Measurements from ENCODE around the gene HHIPL1.

Gene HHIPL1

DNA sequence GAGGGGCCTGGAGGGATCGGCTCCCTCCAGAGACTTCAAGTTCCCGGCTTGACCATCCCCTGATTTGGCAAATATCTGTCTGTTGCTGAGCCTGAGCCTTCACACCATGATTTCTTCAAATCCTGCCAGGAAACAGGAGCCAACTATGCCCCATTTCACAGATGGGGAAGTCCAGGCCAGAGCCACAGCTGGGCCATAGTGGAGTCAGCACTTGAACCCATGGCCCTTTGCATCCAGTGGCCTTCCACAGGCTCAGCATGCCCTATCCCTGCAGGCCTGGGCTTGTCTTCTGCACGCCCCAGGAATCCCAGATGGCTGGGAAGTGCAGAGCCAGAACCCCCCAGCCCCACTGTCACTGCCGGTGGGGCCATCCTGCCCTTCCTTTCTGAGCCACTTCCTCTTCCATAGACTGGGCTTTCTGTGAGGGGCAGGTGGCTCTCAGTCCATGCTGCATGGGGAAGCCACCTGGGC, 84.1 kb downstream of the HHIPL1 start:
- H3K4me3 ChIP-seq (replicated peaks; ENCODE audit: insufficient read depth, low read length): no peak overlapping the region
- TF ChIP-seq SPI1 (IDR thresholded peaks at IDR 0.05; ENCODE audit: borderline replicate concordance, low read depth): peak; percentile 53; the same call in 1 of the 2 replicates
- TF ChIP-seq, protein P1, sequence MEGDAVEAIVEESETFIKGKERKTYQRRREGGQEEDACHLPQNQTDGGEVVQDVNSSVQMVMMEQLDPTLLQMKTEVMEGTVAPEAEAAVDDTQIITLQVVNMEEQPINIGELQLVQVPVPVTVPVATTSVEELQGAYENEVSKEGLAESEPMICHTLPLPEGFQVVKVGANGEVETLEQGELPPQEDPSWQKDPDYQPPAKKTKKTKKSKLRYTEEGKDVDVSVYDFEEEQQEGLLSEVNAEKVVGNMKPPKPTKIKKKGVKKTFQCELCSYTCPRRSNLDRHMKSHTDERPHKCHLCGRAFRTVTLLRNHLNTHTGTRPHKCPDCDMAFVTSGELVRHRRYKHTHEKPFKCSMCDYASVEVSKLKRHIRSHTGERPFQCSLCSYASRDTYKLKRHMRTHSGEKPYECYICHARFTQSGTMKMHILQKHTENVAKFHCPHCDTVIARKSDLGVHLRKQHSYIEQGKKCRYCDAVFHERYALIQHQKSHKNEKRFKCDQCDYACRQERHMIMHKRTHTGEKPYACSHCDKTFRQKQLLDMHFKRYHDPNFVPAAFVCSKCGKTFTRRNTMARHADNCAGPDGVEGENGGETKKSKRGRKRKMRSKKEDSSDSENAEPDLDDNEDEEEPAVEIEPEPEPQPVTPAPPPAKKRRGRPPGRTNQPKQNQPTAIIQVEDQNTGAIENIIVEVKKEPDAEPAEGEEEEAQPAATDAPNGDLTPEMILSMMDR (IDR thresholded peaks at IDR 0.05; ENCODE audit: insufficient read depth, low read length): no peak
- no peak for TF ChIP-seq POLR2AphosphoS5 (IDR thresholded peaks at IDR 0.05; ENCODE audit: low read depth)
- TF ChIP-seq GABPA (IDR thresholded peaks at IDR 0.05; ENCODE audit: low read depth): no peak
- TF ChIP-seq REST (IDR thresholded peaks at IDR 0.05; ENCODE audit: insufficient replicate concordance, low read depth): no peak
- H3K27me3 ChIP-seq (ENCODE audit: insufficient read depth, poor library complexity, severe bottlenecking): peaks cover 13% of the 10 kb centered on the region
- no peak overlapping the region for H3K27ac ChIP-seq (replicated peaks)
- no peak for DNase-seq (ENCODE audit: low read depth in 1 of 2, low spot score in 1 of 2)
